NCI-H2029 treated with DMSO at 0.1 percent for 48 hours (cell line): ENCODE data around the gene BRD8.
"Not testable (repeated sequence)": the region's sequence is repeated elsewhere in the genome, so short reads cannot be mapped to it uniquely, and the experiment has no call there.

Experiments
- DNase-seq: peaks from one replicate; lab custom pipeline; 2025; lab: John Stamatoyannopoulos, UW

BRD8 gene

GRCh38 chr5:138178516-138179276, at the start of gene BRD8, which contains the start of gene KIF20A:
Gene BRD8, minus strand, starts transcription at chr5:138178630. Its CDS starts 16 bp downstream, at chr5:138178614.
Gene KIF20A, plus strand, starts transcription at chr5:138179112. Its CDS starts 569 bp downstream, at chr5:138179681.
- peak; percentile 99 for DNase-seq

DNA sequence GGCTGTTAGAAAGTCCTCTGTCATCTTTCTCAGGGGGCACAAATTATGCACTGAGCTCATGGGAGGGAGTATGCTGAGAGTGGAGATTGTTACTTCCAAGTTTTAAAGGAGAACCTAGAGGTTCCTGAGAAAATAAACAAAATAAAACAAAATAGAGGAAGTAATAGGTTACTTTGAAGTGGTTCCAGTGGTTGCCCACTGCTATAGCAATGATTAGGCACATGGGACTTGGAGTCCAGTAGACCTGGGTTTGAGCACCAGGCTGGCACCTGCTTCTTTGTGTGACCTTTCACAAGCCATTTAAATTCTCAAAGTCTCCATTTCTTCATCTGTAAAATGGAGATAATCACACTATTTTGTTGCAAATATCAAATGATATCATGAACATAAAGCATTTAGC, 48.5 kb upstream of the BRD8 start:
- no peak for DNase-seq

- DNase-seq: no peak
Observed at GRCh38 chr5:138224712-138225111, 46.3 kb upstream of the BRD8 start.

DNA sequence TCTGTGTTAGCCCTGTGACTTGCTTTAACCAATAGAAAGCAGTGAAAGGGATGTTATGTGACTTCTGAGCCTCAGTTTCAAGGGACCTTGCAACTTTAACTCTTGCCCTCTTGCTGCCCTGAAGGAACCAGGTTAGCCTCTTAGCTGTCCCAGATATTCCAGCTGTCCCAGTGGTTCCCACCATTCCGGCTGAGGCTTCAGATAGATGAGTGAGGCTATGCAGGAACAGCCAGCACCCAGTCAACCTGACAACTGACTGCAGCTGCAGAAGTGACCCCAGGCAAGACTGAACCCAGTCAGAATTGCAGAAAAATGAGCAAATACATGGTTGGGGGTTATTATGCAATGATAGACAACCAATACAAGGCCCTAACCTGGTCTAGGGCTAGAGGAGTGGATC, 45.1 kb upstream of the BRD8 start:
- DNase-seq: no peak

DNA sequence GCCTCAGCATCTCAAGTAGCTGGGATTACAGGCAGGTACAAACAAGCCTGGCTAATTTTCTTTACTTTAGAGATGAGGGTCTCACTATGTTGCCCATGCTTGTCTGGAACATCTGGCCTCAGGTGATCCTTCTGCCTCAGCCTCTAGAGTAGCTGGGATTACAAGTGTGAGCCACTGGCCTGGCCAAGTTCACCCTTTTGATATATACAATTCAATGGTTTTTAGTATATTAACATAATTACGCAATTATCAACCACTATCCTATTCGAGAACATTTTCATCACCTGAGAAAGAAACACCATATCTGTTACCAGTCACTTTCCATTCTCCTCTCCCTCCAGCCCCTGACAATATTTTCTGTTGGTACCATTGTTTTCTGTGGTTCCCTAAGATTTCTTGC, 38.4 kb upstream of the BRD8 start:
- DNase-seq: no peak

GRCh38 chr5:138213161-138214029, 35.0 kb upstream of the BRD8 start, which contains the start of gene CDC23:
Gene CDC23, minus strand, starts transcription at chr5:138213323. Its CDS starts 11 bp downstream, at chr5:138213312.
- peak; percentile 96 for DNase-seq

- DNase-seq: no peak
Observed at GRCh38 chr5:138212828-138213160, 34.4 kb upstream of the BRD8 start.

DNA sequence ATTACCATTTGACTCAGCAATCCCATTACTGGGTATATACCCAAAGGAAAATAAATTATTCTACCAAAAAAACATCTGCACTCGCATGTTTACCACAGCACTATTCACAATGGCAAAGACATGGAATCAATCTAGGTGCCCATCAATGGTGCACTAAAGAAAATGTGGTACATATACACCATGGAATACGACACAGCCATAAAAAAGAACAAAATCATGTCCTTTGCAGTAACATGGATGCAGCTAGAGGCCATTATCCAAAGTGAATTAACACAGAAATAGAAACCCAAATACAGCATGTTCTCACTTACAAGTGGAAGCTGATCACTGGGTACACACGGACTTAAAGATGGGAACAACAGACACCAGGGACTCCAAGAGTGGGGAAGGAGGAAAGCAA, 32.6 kb upstream of the BRD8 start:
- DNase-seq: no peak

- not testable (repeated sequence) for DNase-seq
Observed at GRCh38 chr5:138193859-138194258, 15.4 kb upstream of the BRD8 start.

- DNase-seq: no peak
Observed at GRCh38 chr5:138192826-138193225, 14.4 kb upstream of the BRD8 start.

DNA sequence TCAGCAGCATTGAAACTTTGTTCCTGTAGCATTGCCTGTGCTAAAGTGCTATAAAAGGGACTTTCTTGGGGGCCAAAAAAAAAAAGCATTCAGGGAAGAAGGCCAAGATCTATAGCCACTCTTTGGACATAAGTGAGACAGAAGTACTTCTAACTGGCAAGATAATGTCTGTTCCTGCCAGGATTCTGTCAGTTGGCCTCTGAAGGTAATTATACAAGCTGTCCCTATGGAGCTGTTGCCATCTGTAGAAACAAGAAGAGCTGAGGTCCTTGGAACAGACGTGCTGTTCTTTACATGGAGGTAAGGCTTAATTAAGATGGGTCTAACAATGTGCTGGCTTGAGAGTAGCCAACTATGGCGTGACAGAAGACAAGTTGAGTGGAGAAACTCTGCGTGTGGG, 10.2 kb upstream of the BRD8 start:
- no peak for DNase-seq

DNA sequence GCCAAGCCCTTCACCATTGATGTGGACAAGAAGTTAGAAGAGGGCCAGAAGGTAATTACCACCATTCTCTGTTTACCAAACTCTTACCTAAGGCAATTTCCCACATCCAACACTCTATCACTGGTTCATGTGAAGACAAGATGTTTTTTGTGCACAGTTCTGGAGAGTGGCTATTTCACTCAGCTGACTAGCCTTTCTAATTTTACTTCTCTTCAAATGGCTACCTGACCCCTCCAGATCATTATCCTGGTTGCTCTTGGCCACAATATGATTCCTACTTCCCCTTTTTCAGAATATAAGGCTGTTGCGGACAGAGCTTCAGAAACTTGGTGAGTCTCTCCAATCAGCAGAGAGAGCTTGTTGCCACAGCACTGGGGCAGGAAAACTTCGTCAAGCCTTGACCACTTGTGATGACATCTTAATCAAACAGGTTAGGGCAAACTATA, 7.6 kb upstream of the BRD8 start:
- DNase-seq: no peak

DNA sequence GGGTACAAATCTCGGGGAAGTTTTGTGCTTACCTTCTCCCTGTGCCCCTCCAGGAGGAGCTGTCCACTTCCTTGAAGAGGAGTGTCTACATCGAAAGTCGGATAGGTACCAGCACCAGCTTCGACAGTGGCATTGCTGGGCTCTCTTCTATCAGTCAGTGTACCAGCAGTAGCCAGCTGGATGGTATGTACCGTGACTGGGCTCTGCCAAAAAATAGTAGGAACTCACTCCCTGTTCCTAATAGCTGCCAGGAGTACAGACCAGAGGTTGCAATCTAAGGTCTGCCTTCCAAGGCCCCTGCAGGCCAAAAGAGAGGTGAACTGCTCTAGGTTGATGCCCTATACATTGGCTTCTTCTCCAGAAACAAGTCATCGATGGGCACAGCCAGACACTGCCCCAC, 4.4 kb upstream of the BRD8 start:
- DNase-seq: no peak

DNA sequence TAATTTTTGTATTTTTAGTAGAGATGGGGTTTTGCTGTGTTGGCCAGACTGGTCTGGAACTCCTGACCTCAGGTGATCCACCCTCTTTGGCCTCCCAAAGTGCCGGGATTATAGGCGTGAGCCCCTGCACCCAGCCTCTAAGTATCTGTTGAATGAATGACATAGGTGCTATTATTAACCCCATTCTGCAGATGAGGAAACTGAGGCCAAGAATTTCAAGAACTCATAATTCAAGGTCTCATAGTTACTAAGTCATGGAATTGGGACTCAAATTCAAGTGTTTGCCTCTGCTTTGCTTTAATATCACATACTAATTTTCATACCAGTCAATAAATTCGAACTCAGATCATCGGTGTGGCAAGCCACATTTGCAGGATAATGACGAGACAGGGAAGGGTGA, 2.4 kb upstream of the BRD8 start:
- no peak for DNase-seq

- peak; percentile 36 for DNase-seq
Observed at GRCh38 chr5:138180183-138180782, 1.9 kb upstream of the BRD8 start.

- no peak for DNase-seq
Observed at GRCh38 chr5:138179277-138179857, 937 bp upstream of the BRD8 start.

- DNase-seq: no peak
Observed at GRCh38 chr5:138177941-138178515, 402 bp downstream of the BRD8 start.

DNA sequence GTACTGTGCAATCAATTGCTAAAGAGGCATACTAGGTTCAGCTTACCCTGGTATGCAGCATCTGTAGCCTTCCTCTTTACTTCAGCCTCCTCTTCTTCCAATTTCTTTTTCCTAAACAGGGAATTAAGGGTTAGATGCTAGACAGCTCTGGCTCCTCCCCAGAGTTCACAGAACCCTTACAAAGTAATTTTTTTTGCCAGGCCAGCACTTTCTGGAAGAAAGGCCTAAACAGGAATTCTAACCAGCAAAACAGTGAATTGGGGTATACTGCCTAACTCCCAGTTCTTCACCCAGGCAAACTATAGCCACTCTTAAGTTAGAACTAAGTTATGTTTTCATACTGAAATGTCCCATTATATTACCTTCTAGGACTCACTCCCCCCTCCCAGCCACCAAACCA, 8.1 kb downstream of the BRD8 start:
- no peak for DNase-seq

GRCh38 chr5:138169124-138169523, 9.3 kb downstream of the BRD8 start:
- DNase-seq: no peak

- no peak for DNase-seq
Observed at GRCh38 chr5:138163721-138164120, 14.7 kb downstream of the BRD8 start.

GRCh38 chr5:138160706-138161105, 17.7 kb downstream of the BRD8 start:
- no peak for DNase-seq

GRCh38 chr5:138159666-138160065, 18.8 kb downstream of the BRD8 start:
- DNase-seq: no peak
